Hepatocyte (in vitro differentiated cells): ENCODE data around the gene HOXD12. TPM values are rescaled to one million over a fixed set of nuclear protein-coding genes. Genes with fewer than 3 reads are reported as not detected.

Experiments used
- DNase-seq: peaks from one replicate; pipeline ENCODE4 v3.0.0-alpha.2; 2016; ENCODE audit warnings: low spot score
- H2AFZ ChIP-seq: fragments of 200-600 bp; sonication (generic); 2 replicates; pipeline ENCODE4 v1.6.0; 2016; ENCODE audit warnings: antibody characterized with exemption, mild to moderate bottlenecking
- H3K27ac ChIP-seq: fragments of 200-600 bp; sonication (generic); 2 replicates; pipeline ENCODE4 v1.5.1; 2016; ENCODE audit warnings: mild to moderate bottlenecking
- H3K27me3 ChIP-seq: fragments of 200-600 bp; sonication (generic); 2 replicates; pipeline ENCODE4 v1.6.1; 2016
- H3K36me3 ChIP-seq: fragments of 200-600 bp; sonication (generic); replicated peaks from 2 replicates; pipeline ENCODE4 v1.5.1; 2016; ENCODE audit warnings: low read depth; ENCODE audit not compliant: insufficient read depth
- H3K4me1 ChIP-seq: fragments of 200-600 bp; sonication (generic); 2 replicates; pipeline ENCODE4 v1.5.1; 2016; ENCODE audit warnings: mild to moderate bottlenecking, moderate library complexity; ENCODE audit not compliant: insufficient read depth
- H3K4me2 ChIP-seq: fragments of 200-600 bp; sonication (generic); 2 replicates; pipeline ENCODE4 v1.6.0; 2016
- H3K4me3 ChIP-seq: fragments of 200-600 bp; sonication (generic); 2 replicates; pipeline ENCODE4 v1.5.1; 2016; ENCODE audit warnings: mild to moderate bottlenecking
- H3K79me2 ChIP-seq: fragments of 200-600 bp; sonication (generic); 2 replicates; pipeline ENCODE4 v1.6.0; 2017; ENCODE audit warnings: mild to moderate bottlenecking
- H3K9me2 ChIP-seq: fragments of 200-600 bp; sonication (generic); replicated peaks from 2 replicates; pipeline ENCODE4 v1.6.0; 2017; ENCODE audit warnings: mild to moderate bottlenecking; ENCODE audit not compliant: insufficient read depth
- H3K9me3 ChIP-seq: fragments of 200-600 bp; sonication (generic); 2 replicates; pipeline ENCODE4 v1.5.1; 2016; ENCODE audit warnings: low read depth, mild to moderate bottlenecking
- H4K20me1 ChIP-seq: fragments of 200-600 bp; sonication (generic); 2 replicates; pipeline ENCODE4 v1.6.0; 2016; ENCODE audit warnings: mild to moderate bottlenecking; ENCODE audit not compliant: insufficient read depth, poor library complexity, severe bottlenecking
- EZH2 ChIP-seq: fragments of 200-600 bp; sonication (generic); IDR thresholded peaks from 2 replicates; pipeline ENCODE4 v1.6.1; 2016; ENCODE audit warnings: antibody characterized with exemption, mild to moderate bottlenecking, borderline replicate concordance
- EZH2phosphoT487 ChIP-seq: fragments of 200-600 bp; sonication (generic); IDR thresholded peaks from one replicate; pipeline ENCODE4 v1.6.1; 2018; ENCODE audit warnings: antibody characterized with exemption, mild to moderate bottlenecking, low read depth, moderate library complexity; ENCODE audit not compliant: unreplicated experiment, severe bottlenecking
- WGBS: methylation state at CpG from one replicate; pipeline ENCODE4 v1.1.6; 2016; ENCODE audit warnings: low lambda C conversion rate; ENCODE audit errors: missing lambda C conversion rate; 5-methylcytosine and 5-hydroxymethylcytosine counted together
- polyA plus RNA-seq: library from polyadenylated mRNA; unstranded; fragments of >200 nt; fragmentation: Nextera tagmentation; extraction: Ambion mirVana; gene quantifications from 2 replicates; pipeline ENCODE4 v1.2.1, GENCODE V29; 2016
- total RNA-seq: library from RNA; depleted of rRNA; stranded (reverse); fragments of >200 nt; gene quantifications from 2 replicates; pipeline ENCODE4 v1.2.3, GENCODE V29; 2014
- TF ChIP-seq, protein P1 (sequence below): fragments of 200-600 bp; sonication (generic); IDR thresholded peaks from 2 replicates; pipeline ENCODE4 v1.5.1; 2016; ENCODE audit warnings: antibody characterized with exemption, mild to moderate bottlenecking; ENCODE audit not compliant: poor library complexity

HOXD12 gene
- total and polyA plus RNA-seq, 2 experiments from 2014 or later, result 3.3 to 29.0 TPM

DNA sequence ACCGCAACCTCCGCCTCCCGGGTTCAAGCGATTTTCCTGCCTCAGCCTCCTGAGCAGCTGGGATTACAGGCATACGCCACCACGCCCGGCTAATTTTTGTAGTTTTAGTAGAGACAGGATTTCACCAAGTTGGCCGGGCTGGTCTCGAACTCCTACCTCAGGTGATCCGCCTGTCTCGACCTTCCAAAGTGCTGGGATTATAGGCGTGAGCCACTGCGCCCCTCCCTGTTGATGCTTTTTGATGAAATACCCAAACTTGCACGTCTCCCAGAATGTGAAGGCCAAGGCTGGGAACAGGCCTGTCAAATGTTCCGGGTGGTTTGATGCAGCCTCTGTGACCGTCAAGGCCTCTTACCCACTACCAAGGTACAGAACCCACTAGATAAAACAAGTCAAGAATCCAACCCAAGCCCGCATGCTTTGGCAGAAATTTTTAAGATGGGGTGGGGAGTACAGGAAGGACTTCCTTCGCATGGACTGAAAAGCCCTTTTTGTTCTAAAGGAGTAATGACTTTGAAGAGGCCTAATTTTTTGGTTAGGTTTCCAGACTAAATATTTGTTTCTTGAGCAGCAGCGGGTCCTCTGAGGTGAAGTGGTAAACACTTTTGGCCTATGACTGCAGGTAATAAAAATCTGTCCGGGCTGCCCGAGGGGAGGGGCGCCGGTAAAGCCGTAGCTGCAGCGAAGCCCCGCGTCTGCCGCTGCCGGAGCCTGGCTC lies 12.1 kb upstream of the HOXD12 start:
- peaks cover 59% of the 10 kb centered on the region for H3K79me2 ChIP-seq
- peak overlapping the region; percentile 59 for H2AFZ ChIP-seq
- no peaks in the 10 kb centered on the region for H3K9me3 ChIP-seq
- no peaks in the 10 kb centered on the region for H3K36me3 ChIP-seq
- peak overlapping the region; percentile 48 for H3K27ac ChIP-seq
- peak overlapping the region; percentile 88 for H3K4me2 ChIP-seq
- H3K4me3 ChIP-seq, result peak overlapping the region; percentile 50
- no peaks in the 10 kb centered on the region for H3K9me2 ChIP-seq
- TF ChIP-seq EZH2phosphoT487 (no peak), EZH2 (no peak)
- TF ChIP-seq, protein P1, sequence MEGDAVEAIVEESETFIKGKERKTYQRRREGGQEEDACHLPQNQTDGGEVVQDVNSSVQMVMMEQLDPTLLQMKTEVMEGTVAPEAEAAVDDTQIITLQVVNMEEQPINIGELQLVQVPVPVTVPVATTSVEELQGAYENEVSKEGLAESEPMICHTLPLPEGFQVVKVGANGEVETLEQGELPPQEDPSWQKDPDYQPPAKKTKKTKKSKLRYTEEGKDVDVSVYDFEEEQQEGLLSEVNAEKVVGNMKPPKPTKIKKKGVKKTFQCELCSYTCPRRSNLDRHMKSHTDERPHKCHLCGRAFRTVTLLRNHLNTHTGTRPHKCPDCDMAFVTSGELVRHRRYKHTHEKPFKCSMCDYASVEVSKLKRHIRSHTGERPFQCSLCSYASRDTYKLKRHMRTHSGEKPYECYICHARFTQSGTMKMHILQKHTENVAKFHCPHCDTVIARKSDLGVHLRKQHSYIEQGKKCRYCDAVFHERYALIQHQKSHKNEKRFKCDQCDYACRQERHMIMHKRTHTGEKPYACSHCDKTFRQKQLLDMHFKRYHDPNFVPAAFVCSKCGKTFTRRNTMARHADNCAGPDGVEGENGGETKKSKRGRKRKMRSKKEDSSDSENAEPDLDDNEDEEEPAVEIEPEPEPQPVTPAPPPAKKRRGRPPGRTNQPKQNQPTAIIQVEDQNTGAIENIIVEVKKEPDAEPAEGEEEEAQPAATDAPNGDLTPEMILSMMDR, result no peak
- peaks cover 11% of the 10 kb centered on the region for H3K4me1 ChIP-seq
- H4K20me1 ChIP-seq, result no peaks in the 10 kb centered on the region
- no peak for DNase-seq
- H3K27me3 ChIP-seq, result peaks cover 98% of the 10 kb centered on the region
- WGBS, result 29% methylated on average over 29 of the region's 29 CpGs

DNA sequence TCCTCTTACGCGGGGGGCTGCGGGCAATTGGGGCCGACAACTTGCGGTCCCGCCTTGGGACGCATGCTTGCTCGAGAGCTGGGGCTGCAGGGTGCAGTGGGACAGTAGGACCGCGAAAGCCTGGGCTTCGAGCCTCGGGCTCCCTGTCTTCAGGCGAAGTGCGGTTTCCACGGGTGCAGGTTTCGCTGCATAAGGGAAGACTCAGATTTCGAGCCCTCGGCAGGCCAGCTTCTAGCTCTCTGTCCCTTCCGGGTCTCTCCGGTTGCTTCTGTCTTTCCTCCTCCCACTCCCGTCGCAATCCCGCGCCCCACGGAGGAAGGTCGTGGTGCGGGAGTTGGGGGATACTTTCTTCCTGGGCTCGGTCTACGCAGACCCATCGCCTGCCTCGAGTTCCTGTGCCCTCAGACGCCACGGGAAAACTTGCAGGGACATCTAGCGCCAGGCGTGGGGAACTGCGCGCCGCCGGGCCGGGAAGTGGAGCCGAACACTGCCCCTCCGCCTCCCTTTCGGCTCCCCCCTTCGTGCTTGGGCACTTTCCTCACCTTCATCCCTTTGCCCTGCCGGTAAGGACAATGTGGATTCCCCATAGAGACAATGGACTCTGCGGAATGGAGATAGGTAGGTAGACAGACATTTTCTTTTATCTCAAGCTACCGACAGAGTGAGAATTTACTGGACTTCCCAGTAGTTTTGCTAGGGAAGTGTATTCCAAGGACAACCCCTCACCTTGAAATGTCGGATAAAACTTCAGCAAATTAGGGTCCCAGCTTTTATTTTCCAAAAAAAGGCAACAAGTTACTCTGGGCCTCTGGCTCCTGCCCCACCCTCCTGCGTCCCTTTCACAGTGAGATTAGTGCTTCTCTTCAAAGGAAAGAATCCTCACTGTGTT lies 11.3 kb upstream of the HOXD12 start:
- no peaks in the 10 kb centered on the region for H4K20me1 ChIP-seq
- 5% methylated on average over 49 of the region's 49 CpGs for WGBS

DNA sequence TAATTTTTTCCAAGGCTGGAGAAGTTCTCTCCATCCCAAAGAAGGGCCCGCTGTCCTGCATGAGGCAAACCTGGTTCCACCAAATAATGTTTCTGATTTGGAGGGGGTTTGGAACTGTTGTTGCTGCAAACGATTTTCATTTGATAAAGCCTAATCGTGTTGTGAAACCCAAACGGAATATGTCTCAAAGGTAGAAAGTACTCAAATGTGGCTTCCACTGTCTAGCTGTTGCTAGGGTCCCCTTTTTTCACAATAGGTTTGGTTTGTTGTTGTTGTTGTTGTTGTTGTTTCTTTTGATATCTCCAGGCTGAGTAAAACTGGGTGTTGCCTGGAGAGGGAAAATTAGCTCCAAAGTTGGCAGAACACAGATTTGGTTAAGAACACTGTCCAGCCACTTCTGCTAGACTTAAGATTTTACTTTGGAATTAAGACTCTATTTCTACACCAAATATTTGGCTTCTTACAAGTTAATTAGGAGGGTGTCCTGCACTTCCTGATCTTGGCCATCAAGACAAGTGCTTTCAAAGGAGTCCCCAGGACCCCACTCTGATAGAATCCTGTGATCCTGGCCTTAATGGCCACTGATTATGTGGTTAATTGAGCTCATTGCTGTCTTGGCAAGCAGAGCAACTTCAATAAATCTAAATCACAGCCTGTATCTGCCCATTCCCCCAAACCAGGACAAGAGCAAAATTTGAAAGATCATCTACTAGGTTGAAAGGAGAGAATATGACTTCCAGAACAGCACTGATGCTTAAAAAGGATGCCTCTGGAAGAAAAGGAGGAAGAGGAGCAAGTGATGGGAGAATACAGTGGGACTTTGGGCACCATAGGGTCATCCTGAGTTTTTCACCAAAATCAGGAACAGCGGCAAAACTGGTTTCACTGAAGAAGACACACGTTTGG lies 10.4 kb upstream of the HOXD12 start:
- 36% methylated on average over 6 of the region's 6 CpGs for WGBS
- TF ChIP-seq, protein P1, result no peak
- TF ChIP-seq EZH2phosphoT487, result no peak
- TF ChIP-seq EZH2, result no peak
- peak overlapping the region; percentile 88 for H3K4me2 ChIP-seq
- peaks cover 9% of the 10 kb centered on the region for H3K4me1 ChIP-seq
- H3K27me3 ChIP-seq, result peaks cover 95% of the 10 kb centered on the region
- H3K4me3 ChIP-seq, result no peak overlapping the region
- no peak overlapping the region for H3K27ac ChIP-seq
- peaks cover 7% of the 10 kb centered on the region for H4K20me1 ChIP-seq
- DNase-seq, result no peak
- no peaks in the 10 kb centered on the region for H3K9me3 ChIP-seq
- peaks cover 54% of the 10 kb centered on the region for H3K79me2 ChIP-seq
- H3K9me2 ChIP-seq, result no peaks in the 10 kb centered on the region
- H3K36me3 ChIP-seq, result no peaks in the 10 kb centered on the region
- H2AFZ ChIP-seq, result no peak overlapping the region

More for the DNA sequence above, 11.3 kb upstream of the HOXD12 start:
- Histone ChIP-seq H2AFZ (peak overlapping the region; percentile 59), H3K4me1 (peaks cover 9% of the 10 kb centered on the region), H3K4me3 (peak overlapping the region; percentile 50), H3K9me2 (no peaks in the 10 kb centered on the region), H3K4me2 (peak overlapping the region; percentile 88), H3K79me2 (peaks cover 53% of the 10 kb centered on the region), H3K27me3 (peaks cover 95% of the 10 kb centered on the region), H3K27ac (peak overlapping the region; percentile 48), H3K36me3 (no peaks in the 10 kb centered on the region), H3K9me3 (no peaks in the 10 kb centered on the region)
- DNase-seq, result peak; percentile 76
- TF ChIP-seq EZH2, result peak; percentile 78
- TF ChIP-seq, protein P1, result peak; percentile 78
- no peak for TF ChIP-seq EZH2phosphoT487
